GM12874 (cell line): ENCODE measurements around the gene TMEM214.

Experiments used
- CTCF ChIP-seq: IDR thresholded peaks from 2 replicates; pipeline ENCODE4 v1.5.1; 2011; ENCODE audit warnings: low read depth, mild to moderate bottlenecking, control low read depth, low read length, moderate library complexity; ENCODE audit not compliant: insufficient read depth

The TMEM214 gene

DNA sequence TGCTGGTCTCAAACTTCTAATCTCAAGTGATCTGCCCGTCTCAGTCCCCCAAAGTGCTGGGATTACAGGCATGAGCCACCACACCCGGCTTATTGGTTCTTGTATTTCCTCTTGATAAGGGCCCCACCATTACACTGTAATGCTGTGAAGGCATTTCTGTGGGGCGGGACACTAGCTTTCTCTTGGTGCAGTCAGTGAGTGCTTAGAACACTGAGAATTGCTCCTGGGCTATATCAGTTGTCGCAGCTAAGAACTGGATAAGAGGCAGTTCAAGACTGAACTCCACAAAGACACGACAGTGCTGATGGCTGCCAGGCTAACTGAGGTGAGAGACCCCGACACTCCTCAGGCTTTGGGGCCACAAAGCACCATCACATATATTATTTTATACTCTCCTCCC, 55.9 kb downstream of the TMEM214 start:
- no peak for TF ChIP-seq CTCF

GRCh38 chr2:27089111-27089954, 56.6 kb downstream of the TMEM214 start:
- TF ChIP-seq CTCF: no peak
